ENCODE measurements around the gene COX7A1.
A peak's percentile ranks its signal among the peaks of the same experiment; 100 is the strongest.

The COX7A1 gene

DNA sequence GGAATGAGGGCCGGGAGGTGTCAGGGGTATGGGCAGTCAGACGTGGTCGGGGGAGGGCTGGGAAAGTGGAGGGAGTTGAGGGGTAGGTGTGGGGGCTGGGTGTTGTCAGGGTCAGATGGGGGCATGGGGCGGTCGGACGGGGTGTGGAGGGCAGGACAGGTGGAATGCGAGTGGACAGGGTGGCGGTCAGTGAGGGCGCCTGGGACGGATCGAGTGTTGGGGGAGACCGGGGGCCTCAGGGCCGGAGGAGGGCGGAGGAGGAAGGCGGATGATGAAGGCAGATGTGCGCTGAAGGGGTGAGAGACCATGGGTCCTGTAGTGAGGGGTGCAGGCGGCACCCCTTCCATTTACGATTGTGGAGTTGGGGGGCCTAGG, 31.3 kb downstream of the COX7A1 start:
- Histone ChIP-seq H3K4me3 (ENCODE audit: low read length) (no peak overlapping the region), H3K9ac (ENCODE audit: low read depth, low read length) (no peak overlapping the region), H3K36me3 (ENCODE audit: insufficient read depth, low read depth, low read length) (peaks cover 71% of the 10 kb centered on the region), H3K27ac (ENCODE audit: low read length) (no peak overlapping the region), H3K4me1 (ENCODE audit: insufficient read depth, low read length) (peaks cover 9% of the 10 kb centered on the region; the same call in 1 of the 2 replicates), H3K27me3 (ENCODE audit: insufficient read depth, low read length) (no peaks in the 10 kb centered on the region), H3K9me3 (ENCODE audit: insufficient read depth, low read depth, low read length) (no peaks in the 10 kb centered on the region)

DNA sequence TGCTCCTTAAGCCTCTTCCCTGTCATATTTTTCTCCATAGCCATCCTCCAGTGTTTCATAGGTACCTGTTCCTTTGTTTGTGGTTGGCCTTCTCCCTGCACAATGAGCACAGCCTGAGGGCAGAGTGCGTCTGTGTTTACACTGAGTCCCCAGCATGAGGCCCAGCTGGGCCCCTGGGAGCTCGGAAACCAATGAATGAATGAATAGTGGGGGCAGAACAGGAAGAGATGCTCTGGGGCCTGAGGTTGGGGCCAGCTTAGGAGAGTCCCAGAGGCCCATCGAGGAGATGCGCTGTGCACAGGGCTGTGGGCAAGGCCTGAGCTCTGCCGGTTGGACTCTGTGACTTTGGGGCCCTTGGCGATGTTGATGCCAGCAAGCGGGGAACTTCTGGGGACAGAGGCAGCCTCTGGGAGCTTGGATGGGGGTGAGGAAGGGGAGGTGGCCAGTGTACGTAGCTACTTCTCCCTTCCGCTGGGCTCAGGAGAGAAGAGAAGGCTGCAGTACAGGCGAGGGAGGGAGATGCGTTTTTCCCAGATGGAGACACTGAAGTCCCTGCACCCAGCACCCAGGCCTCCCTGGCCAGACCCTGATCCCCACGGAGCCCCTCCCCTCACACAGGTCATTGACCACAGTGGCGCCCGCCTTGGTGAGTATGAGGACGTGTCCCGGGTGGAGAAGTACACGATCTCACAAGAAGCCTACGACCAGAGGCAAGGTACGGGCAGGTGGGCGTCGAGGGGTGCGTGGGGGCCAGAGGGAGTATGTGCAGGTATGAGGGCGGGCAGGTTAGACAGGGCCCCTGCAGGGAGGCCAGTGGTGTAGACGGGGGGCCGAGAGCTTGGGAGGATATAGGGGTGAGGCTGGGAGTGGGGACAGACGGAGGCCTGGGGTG, 31.9 kb downstream of the COX7A1 start:
- Histone ChIP-seq H3K4me3 (ENCODE audit: low read length) (no peak overlapping the region), H3K9ac (ENCODE audit: low read depth, low read length) (no peak overlapping the region), H3K27ac (ENCODE audit: low read length) (no peak overlapping the region)

DNA sequence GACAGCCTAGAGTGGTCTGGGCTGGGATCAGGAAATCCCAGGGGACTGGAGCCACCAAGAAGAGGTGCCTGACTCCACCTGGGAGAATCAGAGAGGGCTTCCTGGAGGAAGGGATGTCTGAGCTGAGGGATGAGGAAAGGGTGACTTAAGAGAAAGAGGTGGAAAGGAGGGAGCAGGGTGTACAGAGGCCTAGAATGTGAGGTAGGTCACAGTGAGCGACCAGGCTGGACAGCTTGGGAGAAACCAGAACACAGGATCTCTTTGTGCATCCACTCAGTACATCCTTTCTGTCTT, 36.0 kb downstream of the COX7A1 start:
- H3K36me3 ChIP-seq (ENCODE audit: insufficient read depth, low read depth, low read length) = peaks cover 53% of the 10 kb centered on the region
- H3K27me3 ChIP-seq (ENCODE audit: insufficient read depth, low read length) = no peaks in the 10 kb centered on the region
- H3K4me3 ChIP-seq (ENCODE audit: low read length) = peak overlapping the region; percentile 94
- no peak overlapping the region for H3K27ac ChIP-seq (ENCODE audit: low read length)
- peaks cover 10% of the 10 kb centered on the region; the same call in 1 of the 2 replicates for H3K4me1 ChIP-seq (ENCODE audit: insufficient read depth, low read length)
- H3K9ac ChIP-seq (ENCODE audit: low read depth, low read length) = peak overlapping the region; percentile 79; the same call in 1 of the 2 replicates
- no peaks in the 10 kb centered on the region for H3K9me3 ChIP-seq (ENCODE audit: insufficient read depth, low read depth, low read length)

More for the DNA sequence above, 31.9 kb downstream of the COX7A1 start:
- peaks cover 10% of the 10 kb centered on the region; the same call in 1 of the 2 replicates for H3K4me1 ChIP-seq (ENCODE audit: insufficient read depth, low read length)
- no peaks in the 10 kb centered on the region for H3K9me3 ChIP-seq (ENCODE audit: insufficient read depth, low read depth, low read length)
- peaks cover 64% of the 10 kb centered on the region for H3K36me3 ChIP-seq (ENCODE audit: insufficient read depth, low read depth, low read length)
- H3K27me3 ChIP-seq (ENCODE audit: insufficient read depth, low read length) = no peaks in the 10 kb centered on the region

DNA sequence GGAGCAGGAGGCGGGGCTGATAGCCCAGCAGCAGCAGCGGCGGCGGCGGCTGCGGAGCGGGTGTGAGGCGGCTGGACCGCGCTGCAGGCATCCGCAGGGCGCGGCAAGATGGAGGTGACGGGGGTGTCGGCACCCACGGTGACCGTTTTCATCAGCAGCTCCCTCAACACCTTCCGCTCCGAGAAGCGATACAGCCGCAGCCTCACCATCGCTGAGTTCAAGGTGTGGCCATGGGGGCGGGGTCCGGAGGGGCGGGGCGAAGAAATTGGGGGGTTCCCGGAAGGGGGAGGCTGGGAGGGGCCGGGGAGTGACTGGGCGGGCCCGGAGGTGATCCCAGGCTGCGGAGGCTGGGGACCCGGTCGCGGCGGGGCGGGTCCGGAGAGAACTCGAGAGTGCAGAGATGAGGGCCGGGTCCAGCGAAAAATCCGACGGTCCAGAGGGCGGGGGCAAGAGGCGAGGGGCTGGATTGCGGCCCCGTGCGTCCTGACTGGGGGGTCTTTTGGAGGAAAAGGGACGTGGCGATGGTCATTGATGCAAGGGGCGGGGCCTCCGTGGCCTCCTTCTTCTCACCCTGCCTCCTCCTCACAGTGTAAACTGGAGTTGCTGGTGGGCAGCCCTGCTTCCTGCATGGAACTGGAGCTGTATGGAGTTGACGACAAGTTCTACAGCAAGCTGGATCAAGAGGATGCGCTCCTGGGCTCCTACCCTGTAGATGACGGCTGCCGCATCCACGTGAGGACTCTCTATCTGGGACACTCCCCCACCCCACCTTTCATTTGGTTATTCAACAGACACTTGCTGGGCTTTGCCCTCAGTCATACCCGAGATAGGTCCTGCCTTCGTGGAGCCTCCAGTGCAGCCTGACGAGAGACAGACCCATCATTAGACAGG, 36.5 kb downstream of the COX7A1 start, which contains the start of gene TBCB:
Gene TBCB (plus strand): TSS at position 16 of the 891 bp plus-strand sequence. CDS start 93 bp downstream, at position 109.
- Histone ChIP-seq H3K27ac (ENCODE audit: low read length) (peak within 1 kb of the TSS; percentile 28), H3K36me3 (ENCODE audit: insufficient read depth, low read depth, low read length) (peaks cover 52% of the 10 kb centered on the region), H3K27me3 (ENCODE audit: insufficient read depth, low read length) (no peaks in the 10 kb centered on the region), H3K9me3 (ENCODE audit: insufficient read depth, low read depth, low read length) (no peaks in the 10 kb centered on the region), H3K4me3 (ENCODE audit: low read length) (peak within 1 kb of the TSS; percentile 94), H3K9ac (ENCODE audit: low read depth, low read length) (peak within 1 kb of the TSS; percentile 87), H3K4me1 (ENCODE audit: insufficient read depth, low read length) (peaks cover 14% of the 10 kb centered on the region; the same call in 1 of the 2 replicates)

DNA sequence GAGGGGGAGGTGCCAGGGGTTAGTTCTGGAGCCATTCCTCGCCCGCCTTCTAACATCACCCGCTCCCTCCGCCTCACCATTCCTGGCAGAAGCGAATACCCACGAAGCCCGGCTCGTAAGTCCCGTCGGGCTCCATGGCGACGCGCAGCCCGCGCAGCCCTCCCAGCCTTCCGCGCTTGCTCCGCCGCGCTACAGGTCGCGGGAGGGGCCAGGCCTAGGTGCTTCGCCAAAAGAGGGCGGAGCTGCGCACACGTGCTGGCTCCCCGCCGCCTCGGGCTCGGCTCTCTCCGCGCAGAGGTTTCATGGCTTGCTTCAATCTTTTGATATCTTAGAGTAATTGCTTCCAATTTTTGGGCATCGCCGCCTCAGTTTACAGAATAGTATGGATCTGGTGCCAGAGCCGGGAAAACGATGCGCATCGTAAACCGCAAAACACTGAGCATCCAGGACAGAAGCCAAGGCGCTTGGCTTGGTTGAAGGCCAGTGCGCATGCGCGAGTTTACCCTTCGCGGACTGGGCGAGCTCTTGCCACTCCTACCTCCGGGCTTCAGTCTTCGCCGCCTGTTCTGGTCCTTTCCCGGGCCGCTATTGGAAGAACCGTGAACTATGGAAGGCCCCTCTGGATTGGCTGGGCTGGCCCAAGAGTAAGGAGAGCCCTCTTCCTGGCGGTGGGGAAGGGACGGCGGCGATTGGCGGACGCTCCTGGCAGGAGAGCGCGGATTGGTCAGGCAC, 37.4 kb downstream of the COX7A1 start, which contains the start of gene POLR2I:
Gene POLR2I (minus strand): TSS at position 155 of the 732 bp plus-strand sequence. CDS start 19 bp downstream, at position 136.
- Histone ChIP-seq H3K36me3 (ENCODE audit: insufficient read depth, low read depth, low read length) (peaks cover 44% of the 10 kb centered on the region), H3K4me1 (ENCODE audit: insufficient read depth, low read length) (peaks cover 13% of the 10 kb centered on the region; the same call in 1 of the 2 replicates), H3K9ac (ENCODE audit: low read depth, low read length) (peak within 1 kb of the TSS; percentile 87), H3K27ac (ENCODE audit: low read length) (peak within 1 kb of the TSS; percentile 28), H3K9me3 (ENCODE audit: insufficient read depth, low read depth, low read length) (no peaks in the 10 kb centered on the region), H3K4me3 (ENCODE audit: low read length) (peak within 1 kb of the TSS; percentile 94), H3K27me3 (ENCODE audit: insufficient read depth, low read length) (no peaks in the 10 kb centered on the region)

DNA sequence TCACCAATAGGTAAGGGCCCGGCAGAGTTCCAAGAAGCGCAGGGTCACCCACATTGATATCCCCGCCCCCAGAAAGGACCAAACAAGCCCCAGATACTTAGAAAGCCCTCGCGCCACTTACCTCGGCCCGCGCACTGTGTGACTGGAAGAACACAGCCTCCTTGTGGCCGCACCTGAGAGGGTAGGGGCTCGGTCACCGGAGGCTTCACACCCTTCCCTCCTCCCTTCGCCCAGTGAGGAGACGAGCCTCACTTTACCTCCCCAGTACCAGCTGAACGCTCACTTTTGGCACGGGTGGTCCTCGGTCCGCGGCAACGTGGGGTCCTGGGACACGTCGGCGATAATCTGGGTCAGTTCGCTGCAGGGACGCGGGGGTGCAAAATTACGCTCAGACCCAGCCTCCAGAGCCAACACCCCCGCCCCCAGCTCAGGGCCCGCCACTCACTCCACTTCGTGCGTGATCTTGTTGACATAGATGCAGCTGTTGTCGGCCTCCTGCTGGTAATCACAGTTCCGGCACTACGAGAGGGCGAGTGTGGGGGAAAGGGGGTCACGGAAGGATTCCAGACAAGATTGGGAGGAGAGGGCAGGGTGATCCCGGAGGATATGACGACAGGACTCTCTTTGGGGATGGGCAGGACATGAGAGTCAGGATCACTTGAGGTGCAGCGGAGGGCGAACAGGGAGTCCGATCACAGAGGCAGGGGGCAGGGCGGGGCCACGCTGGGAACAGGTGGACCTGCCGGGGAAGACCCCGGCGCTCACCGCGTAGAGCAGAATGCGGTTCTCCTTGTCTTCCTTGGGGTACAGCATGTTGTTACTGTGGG, 38.1 kb downstream of the COX7A1 start:
- peaks cover 37% of the 10 kb centered on the region for H3K36me3 ChIP-seq (ENCODE audit: insufficient read depth, low read depth, low read length)
- peaks cover 12% of the 10 kb centered on the region; the same call in 1 of the 2 replicates for H3K4me1 ChIP-seq (ENCODE audit: insufficient read depth, low read length)
- peak overlapping the region; percentile 94 for H3K4me3 ChIP-seq (ENCODE audit: low read length)
- H3K27me3 ChIP-seq (ENCODE audit: insufficient read depth, low read length) = no peaks in the 10 kb centered on the region
- peak overlapping the region; percentile 87 for H3K9ac ChIP-seq (ENCODE audit: low read depth, low read length)
- H3K27ac ChIP-seq (ENCODE audit: low read length) = peak overlapping the region; percentile 20
- H3K9me3 ChIP-seq (ENCODE audit: insufficient read depth, low read depth, low read length) = no peaks in the 10 kb centered on the region

DNA sequence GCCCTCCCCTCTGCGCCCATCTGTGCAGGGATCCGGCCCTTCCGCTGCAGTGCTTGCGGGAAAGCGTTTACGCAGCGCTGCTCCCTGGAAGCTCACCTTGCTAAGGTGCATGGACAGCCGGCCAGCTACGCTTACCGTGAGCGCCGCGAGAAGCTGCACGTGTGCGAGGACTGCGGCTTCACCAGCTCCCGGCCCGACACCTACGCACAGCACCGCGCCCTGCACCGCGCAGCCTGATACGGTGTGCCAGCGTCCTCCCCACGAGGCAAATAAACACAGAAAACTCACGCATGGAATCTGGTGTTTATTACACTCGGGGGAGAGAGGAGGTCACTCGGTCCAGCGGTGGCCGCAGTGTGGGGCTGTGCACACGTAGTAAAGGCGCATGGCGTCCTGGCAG, 38.8 kb downstream of the COX7A1 start:
- peak overlapping the region; percentile 94 for H3K4me3 ChIP-seq (ENCODE audit: low read length)
- peak overlapping the region; percentile 87; the same call in 1 of the 2 replicates for H3K9ac ChIP-seq (ENCODE audit: low read depth, low read length)
- H3K4me1 ChIP-seq (ENCODE audit: insufficient read depth, low read length) = peaks cover 12% of the 10 kb centered on the region; the same call in 1 of the 2 replicates
- no peaks in the 10 kb centered on the region for H3K9me3 ChIP-seq (ENCODE audit: insufficient read depth, low read depth, low read length)
- H3K27me3 ChIP-seq (ENCODE audit: insufficient read depth, low read length) = no peaks in the 10 kb centered on the region
- no peak overlapping the region for H3K27ac ChIP-seq (ENCODE audit: low read length)
- peaks cover 32% of the 10 kb centered on the region for H3K36me3 ChIP-seq (ENCODE audit: insufficient read depth, low read depth, low read length)

DNA sequence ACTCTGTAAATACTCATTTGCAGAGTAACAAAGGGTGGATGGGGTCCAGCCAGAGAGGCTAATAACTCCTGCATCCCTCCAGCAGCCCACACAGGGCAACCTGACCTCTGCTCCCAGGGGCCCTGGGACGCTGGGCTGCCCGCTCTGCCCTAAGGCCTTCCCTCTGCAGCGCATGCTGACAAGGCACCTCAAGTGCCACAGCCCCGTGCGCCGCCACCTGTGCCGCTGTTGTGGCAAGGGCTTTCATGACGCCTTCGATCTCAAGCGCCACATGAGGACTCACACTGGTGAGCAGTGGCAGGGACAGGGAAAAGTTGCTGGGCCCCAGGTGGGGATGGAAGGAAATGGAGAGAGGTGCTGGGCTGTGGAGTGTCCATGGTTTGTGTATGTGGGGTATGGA, 39.6 kb downstream of the COX7A1 start:
- Histone ChIP-seq H3K36me3 (ENCODE audit: insufficient read depth, low read depth, low read length) (peaks cover 26% of the 10 kb centered on the region), H3K27me3 (ENCODE audit: insufficient read depth, low read length) (no peaks in the 10 kb centered on the region), H3K9ac (ENCODE audit: low read depth, low read length) (no peak overlapping the region), H3K9me3 (ENCODE audit: insufficient read depth, low read depth, low read length) (no peaks in the 10 kb centered on the region), H3K4me3 (ENCODE audit: low read length) (no peak overlapping the region), H3K4me1 (ENCODE audit: insufficient read depth, low read length) (peaks cover 12% of the 10 kb centered on the region; the same call in 1 of the 2 replicates), H3K27ac (ENCODE audit: low read length) (no peak overlapping the region)

DNA sequence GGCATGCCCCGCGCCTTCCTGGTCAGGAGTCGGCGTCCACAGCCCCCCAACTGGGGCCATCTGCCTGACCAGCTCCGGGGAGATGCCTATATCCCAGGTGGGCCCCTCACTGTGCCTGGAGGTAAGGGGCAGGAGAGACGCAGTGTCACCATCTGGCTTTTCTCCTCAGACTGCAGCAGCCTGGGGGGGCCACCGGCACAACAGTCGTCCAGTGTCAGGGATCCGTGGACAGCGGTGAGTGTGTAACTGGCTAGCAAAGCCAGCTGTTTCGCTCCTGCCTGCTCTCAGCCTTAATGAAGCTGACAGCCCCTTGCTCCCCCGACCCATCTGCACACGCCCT, 41.1 kb downstream of the COX7A1 start:
- no peak overlapping the region for H3K4me3 ChIP-seq (ENCODE audit: low read length)
- H3K9ac ChIP-seq (ENCODE audit: low read depth, low read length) = no peak overlapping the region
- peaks cover 18% of the 10 kb centered on the region for H3K36me3 ChIP-seq (ENCODE audit: insufficient read depth, low read depth, low read length)
- H3K4me1 ChIP-seq (ENCODE audit: insufficient read depth, low read length) = peaks cover 10% of the 10 kb centered on the region; the same call in 1 of the 2 replicates
- H3K27ac ChIP-seq (ENCODE audit: low read length) = no peak overlapping the region
- no peaks in the 10 kb centered on the region for H3K9me3 ChIP-seq (ENCODE audit: insufficient read depth, low read depth, low read length)
- H3K27me3 ChIP-seq (ENCODE audit: insufficient read depth, low read length) = no peaks in the 10 kb centered on the region

DNA sequence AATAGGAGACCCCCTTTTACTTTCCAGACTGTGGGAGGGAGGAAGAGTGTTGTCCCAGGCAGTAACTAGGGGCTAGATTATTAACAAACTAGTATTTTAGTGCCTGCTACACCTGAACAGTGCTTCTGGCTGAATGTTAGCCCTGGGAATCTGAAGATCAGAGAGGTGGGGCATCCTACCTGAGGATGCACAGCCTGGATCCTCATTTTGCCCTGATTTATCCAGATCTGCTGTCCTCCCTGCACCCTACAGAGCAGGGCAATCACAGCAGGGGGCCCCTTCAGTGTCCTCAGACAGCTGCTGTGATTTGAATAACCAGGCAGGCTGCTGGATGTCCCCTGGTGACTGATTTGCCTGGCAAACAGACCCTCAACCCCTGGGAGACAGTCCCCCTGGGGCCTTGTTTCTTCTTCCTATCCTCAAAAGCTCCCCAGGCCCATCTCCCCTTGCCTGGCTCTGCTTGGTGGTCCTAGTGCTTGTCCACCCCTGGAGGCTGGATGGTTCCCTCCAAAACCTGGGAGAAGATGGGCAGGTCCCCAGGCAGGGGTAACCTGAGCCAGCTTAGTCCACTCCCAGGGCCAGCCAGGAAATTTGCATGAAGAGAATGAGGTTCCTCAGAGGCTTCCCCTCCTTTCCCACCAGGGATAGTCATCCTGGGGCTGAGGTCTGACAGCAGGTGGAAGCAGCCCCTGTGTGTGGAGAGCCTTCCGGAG, 41.6 kb downstream of the COX7A1 start, which contains the start of gene OVOL3:
Gene OVOL3 (plus strand): TSS at position 657 of the 713 bp plus-strand sequence. CDS start 60 bp downstream, outside the sequence.
- H3K27ac ChIP-seq (ENCODE audit: low read length) = no peak within 1 kb of the TSS
- no peak within 1 kb of the TSS for H3K4me3 ChIP-seq (ENCODE audit: low read length)
- no peaks in the 10 kb centered on the region for H3K9me3 ChIP-seq (ENCODE audit: insufficient read depth, low read depth, low read length)
- peaks cover 17% of the 10 kb centered on the region for H3K36me3 ChIP-seq (ENCODE audit: insufficient read depth, low read depth, low read length)
- H3K27me3 ChIP-seq (ENCODE audit: insufficient read depth, low read length) = no peaks in the 10 kb centered on the region
- H3K4me1 ChIP-seq (ENCODE audit: insufficient read depth, low read length) = peaks cover 6% of the 10 kb centered on the region; the same call in 1 of the 2 replicates
- H3K9ac ChIP-seq (ENCODE audit: low read depth, low read length) = no peak within 1 kb of the TSS
